NOMO-1 (cell line): ENCODE results near the gene TEAD2.
A peak's percentile ranks its signal among the peaks of the same experiment; 100 is the strongest.

ENCODE experiments used
- DNase-seq, 2 experiments: peaks; one replicate each; lab custom pipeline; 2025; ENCODE audit not compliant: unreplicated experiment in 2 of 2; lab: John Stamatoyannopoulos, UW

The TEAD2 gene

DNA sequence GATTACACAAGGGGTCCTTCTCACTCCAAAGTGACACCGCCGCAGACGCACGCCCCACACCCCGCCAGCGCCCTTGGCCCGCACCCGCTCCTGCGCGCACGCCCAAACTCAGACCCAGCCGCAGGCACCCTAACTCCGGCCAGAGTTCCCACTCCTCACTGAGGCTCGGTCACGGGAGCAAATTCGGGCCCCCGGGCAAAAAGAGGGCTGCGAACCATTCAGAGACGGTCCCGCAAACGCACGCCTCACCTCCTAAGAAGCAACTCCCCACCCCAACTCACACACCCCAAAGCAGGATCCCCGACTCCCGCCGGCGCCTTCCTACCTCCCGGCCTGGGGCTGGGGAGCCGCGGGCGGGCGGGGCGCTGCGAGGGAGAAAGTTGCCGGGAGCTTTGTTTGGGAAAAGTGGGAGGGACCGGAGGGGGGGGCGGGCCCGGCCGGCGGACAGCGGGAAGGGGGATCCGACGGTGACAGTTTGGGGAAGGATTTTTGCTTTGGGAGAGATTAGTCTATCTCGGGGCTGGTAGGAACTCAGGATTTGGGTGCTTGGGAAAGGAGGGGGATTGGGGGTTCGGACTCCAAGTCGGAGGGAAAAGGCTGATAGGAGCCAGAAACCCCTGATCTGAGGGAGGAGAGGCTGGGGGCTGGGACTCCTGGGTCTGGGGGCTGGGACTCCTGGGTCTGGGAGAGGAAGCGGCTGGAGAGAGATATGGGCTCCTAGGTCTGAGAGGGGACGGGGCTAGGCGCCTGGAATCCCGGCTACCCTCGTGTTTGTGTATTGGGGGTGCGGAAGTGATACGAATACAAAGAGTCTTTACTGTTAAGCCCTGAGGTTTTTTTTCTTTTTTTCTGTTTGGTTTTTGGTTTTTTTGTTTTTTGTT, at the start of gene TEAD2:
Gene TEAD2, minus strand, starts transcription at position 369 of the 881 bp plus-strand sequence. CDS start 2,341 bp downstream, outside the sequence.
- DNase-seq: no peak

DNA sequence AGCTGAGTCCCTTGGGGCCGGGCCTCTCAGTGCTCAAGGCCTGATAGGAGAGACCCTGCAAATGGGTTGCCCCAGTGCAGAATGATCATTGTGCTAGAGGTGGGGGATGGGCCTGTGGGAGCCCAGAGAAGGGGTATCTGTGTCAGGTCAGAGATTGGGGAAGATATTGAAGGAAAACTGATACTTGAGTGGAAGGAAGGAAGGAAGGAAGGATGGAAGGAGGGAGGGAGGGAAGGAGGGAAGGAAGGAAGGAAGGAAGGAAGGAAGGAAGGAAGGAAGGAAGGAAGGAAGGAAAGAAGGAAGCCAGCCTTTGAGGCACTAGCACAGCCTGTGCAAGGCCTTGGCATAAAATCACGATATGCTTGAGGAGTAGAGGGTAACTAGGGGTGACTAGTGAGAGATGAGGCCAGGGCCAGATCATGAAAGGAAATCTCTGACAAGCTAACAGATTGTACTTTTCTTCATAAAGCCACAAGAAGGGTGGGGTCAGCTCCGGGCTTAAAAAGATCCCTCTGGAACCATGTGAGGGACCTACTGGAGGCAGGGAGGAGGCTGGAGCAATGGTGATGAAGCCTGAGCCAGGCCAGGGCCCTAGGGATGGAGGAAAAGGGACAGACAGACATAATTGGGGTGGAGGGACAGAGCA, 49.6 kb upstream of the TEAD2 start:
- no peak for DNase-seq

DNA sequence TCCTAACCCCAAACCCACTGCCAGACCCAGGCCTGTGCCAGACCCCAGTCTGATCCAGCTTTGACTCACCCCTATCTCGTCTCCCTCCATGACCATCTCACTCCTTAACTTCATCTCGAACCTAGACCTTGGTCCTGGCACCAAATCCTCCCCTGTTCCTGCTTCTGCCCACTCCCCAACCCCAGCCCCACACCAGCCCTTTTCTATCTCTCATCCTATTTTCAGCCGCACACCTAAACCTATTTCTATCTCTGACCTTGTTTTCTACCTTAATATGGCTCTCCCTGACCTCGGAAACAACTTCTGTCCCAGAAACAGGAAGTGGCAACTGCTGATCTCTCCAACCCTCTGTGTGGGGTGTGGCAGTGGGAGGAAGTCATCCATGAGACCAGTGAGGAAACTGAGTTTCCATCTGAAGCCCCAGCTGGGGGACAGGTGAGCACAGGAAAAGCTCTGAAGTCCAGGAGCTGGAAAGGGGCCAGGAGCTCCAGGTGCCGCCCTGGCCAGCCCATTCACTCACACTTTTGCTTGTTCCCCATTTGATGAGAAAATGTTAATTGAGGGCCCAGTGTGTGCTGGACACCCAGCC, 47.3 kb upstream of the TEAD2 start:
- peak; percentile 55 to 77 for DNase-seq

- no peak for DNase-seq
These were observed 46.7 kb upstream of the TEAD2 start for GRCh38 chr19:49408816-49409440.

- no peak for DNase-seq
These were observed 45.3 kb upstream of the TEAD2 start for GRCh38 chr19:49407482-49408015.

- DNase-seq: no peak
These were observed 44.9 kb upstream of the TEAD2 start for GRCh38 chr19:49407079-49407478.

DNA sequence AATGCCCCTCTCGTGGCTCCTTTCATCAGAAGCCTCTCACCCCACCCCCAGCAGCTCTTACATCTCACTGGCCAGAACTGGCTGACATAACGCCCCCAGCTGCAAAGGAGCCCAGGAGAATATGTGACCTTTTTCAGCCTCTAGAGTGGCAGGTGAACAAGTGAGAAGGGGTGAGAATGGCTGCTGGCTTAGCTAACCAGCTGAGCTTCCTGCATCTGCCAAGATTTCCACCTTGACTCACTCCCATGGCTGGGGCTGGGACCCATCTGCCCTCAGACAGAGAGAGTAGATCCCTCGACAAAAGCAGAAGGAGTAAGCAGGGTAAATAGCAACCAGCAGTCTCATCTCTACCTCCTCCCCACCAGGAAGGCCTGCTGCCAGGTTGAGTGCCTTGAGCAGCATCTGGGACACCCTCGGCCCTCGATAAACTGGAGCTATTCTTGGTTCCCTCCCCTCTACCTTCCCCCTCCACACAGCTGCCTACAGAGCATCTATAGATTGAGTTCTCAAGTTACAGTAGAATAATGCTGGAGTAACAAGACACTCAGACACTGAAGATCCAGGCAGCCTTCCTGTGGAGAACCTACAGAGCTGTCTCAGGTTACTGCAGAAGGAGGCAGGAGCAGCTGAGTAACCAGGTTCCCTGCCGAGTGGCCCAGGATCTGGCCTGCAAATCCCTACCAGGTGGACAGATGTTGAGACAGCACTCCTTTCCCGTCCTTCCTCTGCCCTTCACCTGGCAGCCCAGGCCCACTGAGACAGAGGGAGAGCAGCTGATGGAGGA, 41.4 kb upstream of the TEAD2 start:
- DNase-seq: no peak

GRCh38 chr19:49400029-49400428, 37.8 kb upstream of the TEAD2 start:
- DNase-seq: no peak

DNA sequence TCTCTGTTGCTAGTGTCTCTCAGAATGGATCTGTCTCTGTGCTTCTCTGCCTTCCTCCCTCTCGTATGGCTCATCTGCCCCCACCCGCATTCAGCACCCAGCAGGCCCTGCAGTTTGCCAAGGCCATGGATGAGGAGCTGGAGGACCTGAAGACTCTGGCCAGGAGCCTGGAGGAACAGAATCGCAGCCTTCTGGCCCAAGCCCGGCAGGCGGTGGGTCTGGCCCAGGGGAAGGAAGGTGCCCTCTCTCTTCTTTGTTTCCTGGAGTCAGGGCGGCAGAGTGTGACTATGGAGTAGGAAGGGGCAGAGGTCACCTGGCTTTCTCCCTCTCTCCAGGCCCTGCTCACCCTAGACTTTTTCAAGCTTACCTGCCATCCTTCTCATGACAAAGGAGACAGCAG, 36.7 kb upstream of the TEAD2 start:
- DNase-seq: no peak

DNA sequence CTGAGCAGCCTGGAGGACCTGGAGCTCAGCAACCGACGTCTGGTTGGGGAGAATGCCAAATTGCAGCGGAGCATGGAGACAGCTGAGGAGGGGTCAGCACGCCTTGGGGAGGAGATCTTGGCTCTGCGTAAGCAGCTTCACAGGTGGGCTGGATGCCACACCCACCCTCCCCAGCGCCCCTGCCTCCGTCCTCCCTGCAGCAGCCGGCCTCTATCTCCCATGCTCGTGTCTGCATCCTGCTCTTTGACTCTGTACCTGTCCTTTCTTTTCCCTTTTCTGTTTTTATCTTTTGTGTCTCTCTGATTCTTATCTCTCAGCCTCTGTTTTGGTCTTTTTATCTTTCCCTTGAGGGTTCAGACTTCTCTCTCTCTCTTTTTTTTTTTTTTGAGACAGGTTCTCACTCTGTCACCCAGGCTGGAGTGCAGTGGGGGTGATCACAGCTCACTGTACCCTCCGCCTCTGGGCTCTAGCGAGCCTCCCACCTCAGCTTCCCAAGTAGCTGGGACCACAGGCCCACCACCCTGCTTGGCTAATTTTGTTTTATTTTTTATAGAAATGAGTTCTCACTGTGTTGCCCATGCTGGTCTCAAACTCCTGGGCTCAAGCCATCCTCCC, 35.9 kb upstream of the TEAD2 start:
- no peak for DNase-seq

DNA sequence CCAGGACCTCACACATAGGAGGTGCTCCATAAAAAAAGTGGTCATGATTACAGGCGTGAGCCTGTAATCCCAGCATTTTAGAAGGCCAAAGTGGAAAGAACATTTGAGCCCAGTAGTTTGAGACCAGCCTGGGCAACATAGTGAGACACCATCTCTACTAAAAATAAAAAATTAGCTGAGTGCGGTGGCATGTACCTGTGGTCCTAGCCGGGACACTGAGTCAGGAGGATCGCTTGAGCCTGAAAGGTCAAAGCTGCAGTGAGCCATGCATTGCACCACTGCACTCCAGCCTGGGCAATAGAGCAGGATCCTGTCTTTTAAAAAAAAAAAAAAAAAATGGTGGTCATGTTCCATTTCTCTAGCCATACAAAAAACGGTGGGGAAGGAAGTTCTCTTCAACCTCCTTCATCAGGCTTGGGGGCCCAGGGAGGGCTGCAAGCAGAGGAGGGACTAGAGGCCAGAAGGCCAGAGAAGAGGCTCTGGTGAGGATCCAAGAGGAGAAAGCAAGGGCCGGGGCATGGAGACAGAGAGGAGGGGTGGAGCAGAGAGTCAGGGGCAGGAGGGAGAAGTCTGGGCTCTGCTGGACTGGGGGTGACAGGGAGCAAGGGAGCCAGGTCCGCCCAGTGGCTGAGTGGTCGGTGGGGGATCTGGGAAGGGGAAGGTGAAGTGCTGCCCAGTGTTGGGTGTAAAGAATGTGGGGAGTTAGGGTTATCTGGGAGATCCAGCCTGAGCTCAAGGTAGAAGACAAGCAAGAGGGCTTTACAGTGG, 34.7 kb upstream of the TEAD2 start:
- no peak for DNase-seq

- DNase-seq: peak in 1 of 2 experiments; percentile 5
These were observed 33.6 kb upstream of the TEAD2 start for GRCh38 chr19:49395581-49396407.

GRCh38 chr19:49393881-49394280, 31.7 kb upstream of the TEAD2 start:
- no peak for DNase-seq

- peak; percentile 37 to 61 for DNase-seq
These were observed 29.6 kb upstream of the TEAD2 start for GRCh38 chr19:49391581-49392399.

- no peak for DNase-seq
These were observed 28.7 kb upstream of the TEAD2 start for GRCh38 chr19:49390929-49391359.

DNA sequence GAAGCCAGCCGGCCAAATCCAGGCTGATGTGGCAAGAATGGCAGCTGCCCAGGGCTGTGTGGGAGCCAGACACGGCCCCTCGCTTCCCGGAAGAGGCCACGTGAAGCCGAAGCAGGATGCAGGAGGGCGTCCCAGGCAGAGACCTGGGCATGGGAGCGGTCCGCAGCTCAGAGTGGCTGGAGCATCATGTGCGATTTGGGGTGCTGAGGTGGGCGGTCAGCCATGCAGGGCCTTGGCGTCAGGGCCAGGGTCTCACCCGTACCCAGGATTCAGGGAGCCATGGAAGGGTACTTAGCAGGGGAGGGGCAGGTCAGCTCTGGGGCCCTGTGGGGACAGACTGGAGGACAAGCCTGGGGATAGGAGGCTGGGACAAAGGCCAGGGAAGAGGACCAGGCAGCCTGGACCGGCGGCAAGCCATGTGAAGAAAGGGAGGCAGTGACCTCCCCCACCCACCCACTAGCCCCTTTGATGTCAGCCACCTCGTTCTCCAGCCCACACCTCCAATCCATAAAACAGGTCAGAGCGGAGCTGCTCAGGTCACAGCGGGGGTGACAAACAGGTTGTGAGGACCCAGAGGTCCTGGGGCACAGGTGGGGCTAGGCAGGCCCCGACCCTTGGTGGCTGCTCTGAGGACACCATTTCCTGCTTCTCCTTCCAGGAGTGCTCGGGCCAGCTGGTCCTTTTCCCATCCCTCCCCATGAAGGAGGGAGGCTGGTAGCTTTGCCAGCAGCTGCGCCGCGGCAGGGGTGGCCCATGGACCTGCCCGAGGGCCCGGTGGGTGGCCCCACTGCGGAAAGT, 28.1 kb upstream of the TEAD2 start:
- DNase-seq: no peak

- DNase-seq: no peak
These were observed 27.2 kb upstream of the TEAD2 start for GRCh38 chr19:49389406-49389805.
